Epithelial cell of prostate (primary cell): ENCODE measurements around the gene INO80E.
"Not testable (repeated sequence)": the region's sequence is repeated elsewhere in the genome, so short reads cannot be mapped to it uniquely, and the experiment has no call there.

ENCODE experiments used
- DNase-seq: peaks from one replicate; pipeline ENCODE4 v3.0.0-alpha.2; 2011; ENCODE audit warnings: low read depth, low spot score
- H3K27ac ChIP-seq: fragments of 450-650 bp; 2 replicates; pipeline ENCODE4 v1.5.1; 2017; ENCODE audit warnings: mild to moderate bottlenecking

Gene INO80E

GRCh38 chr16:30006659-30007377, 10.8 kb downstream of the INO80E start:
- no peak overlapping the region for H3K27ac ChIP-seq
- DNase-seq: no peak

GRCh38 chr16:30007378-30007895, 11.4 kb downstream of the INO80E start:
- no peak overlapping the region for H3K27ac ChIP-seq
- no peak for DNase-seq

- H3K27ac ChIP-seq: no peak overlapping the region
- DNase-seq: no peak
Observed at GRCh38 chr16:30009085-30009862, 13.2 kb downstream of the INO80E start.

- no peak overlapping the region for H3K27ac ChIP-seq
- no peak for DNase-seq
Observed at GRCh38 chr16:30009990-30010843, 14.2 kb downstream of the INO80E start.

- DNase-seq: no peak
- no peak within 1 kb of the TSS for H3K27ac ChIP-seq
Observed at GRCh38 chr16:30010844-30011713, 15.0 kb downstream of the INO80E start, which contains the start of gene DOC2A. TSS of gene DOC2A (minus strand) at chr16:30011027. CDS start at chr16:30010222, 805 bp downstream.

- no peak overlapping the region for H3K27ac ChIP-seq
Observed at GRCh38 chr16:30011714-30012504, 15.9 kb downstream of the INO80E start.

GRCh38 chr16:30012598-30012997, 16.6 kb downstream of the INO80E start:
- DNase-seq, H3K27ac ChIP-seq: not testable (repeated sequence)

More at GRCh38 chr16:30011714-30012504, 15.9 kb downstream of the INO80E start:
- DNase-seq: no peak

GRCh38 chr16:30015450-30015849, 19.4 kb downstream of the INO80E start:
- H3K27ac ChIP-seq, DNase-seq: not testable (repeated sequence)

GRCh38 chr16:30016555-30017276, 20.7 kb downstream of the INO80E start:
- no peak overlapping the region for H3K27ac ChIP-seq
- no peak for DNase-seq

GRCh38 chr16:30017277-30017656, 21.2 kb downstream of the INO80E start:
- no peak for DNase-seq
- no peak overlapping the region for H3K27ac ChIP-seq

GRCh38 chr16:30017937-30018336, 21.9 kb downstream of the INO80E start:
- not testable (repeated sequence) for H3K27ac ChIP-seq, DNase-seq

GRCh38 chr16:30018731-30019158, 22.7 kb downstream of the INO80E start:
- no peak for DNase-seq
- no peak overlapping the region for H3K27ac ChIP-seq

GRCh38 chr16:30022887-30023286, 26.8 kb downstream of the INO80E start, which contains the start of gene C16orf92:
TSS of gene C16orf92 (plus strand) at chr16:30023198. CDS start at chr16:30023341, 143 bp downstream.
- no peak within 1 kb of the TSS for H3K27ac ChIP-seq

GRCh38 chr16:30023586-30023985, 27.5 kb downstream of the INO80E start:
- H3K27ac ChIP-seq: no peak overlapping the region
- no peak for DNase-seq

More at GRCh38 chr16:30022887-30023286, 26.8 kb downstream of the INO80E start, which contains the start of gene C16orf92:
- no peak for DNase-seq

- no peak overlapping the region for H3K27ac ChIP-seq
- DNase-seq: no peak
Observed at GRCh38 chr16:30024451-30024850, 28.4 kb downstream of the INO80E start.

- H3K27ac ChIP-seq: no peak overlapping the region
- DNase-seq: no peak
Observed at GRCh38 chr16:30025156-30025555, 29.1 kb downstream of the INO80E start.

GRCh38 chr16:30025574-30025973, 29.5 kb downstream of the INO80E start:
- no peak for DNase-seq
- H3K27ac ChIP-seq: no peak overlapping the region

- no peak for DNase-seq
- H3K27ac ChIP-seq: no peak overlapping the region
Observed at GRCh38 chr16:30026449-30026848, 30.4 kb downstream of the INO80E start.
